SU-DHL-6 (cell line): Measurements from ENCODE around the gene SERPINA10.

Experiments
- H2AFZ ChIP-seq: fragments of 200-600 bp; sonication (generic); 2 replicates; pipeline ENCODE4 v1.6.1; 2014; ENCODE audit warnings: low read depth, mild to moderate bottlenecking, moderate library complexity, mixed read lengths, antibody characterized with exemption, low read length; ENCODE audit not compliant: severe bottlenecking
- H3F3A ChIP-seq: fragments of 200-600 bp; shearing (Covaris generic); 2 replicates; pipeline ENCODE4 v1.6.0; 2016; ENCODE audit warnings: antibody characterized with exemption, mild to moderate bottlenecking; ENCODE audit not compliant: insufficient read depth
- H3K27ac ChIP-seq: fragments of 200-600 bp; sonication (generic); 2 replicates; pipeline ENCODE4 v1.5.1; 2016; ENCODE audit warnings: low read depth, mild to moderate bottlenecking, low read length, moderate library complexity, mixed read lengths
- H3K27me3 ChIP-seq: fragments of 200-600 bp; sonication (generic), shearing (Covaris generic); 2 replicates; pipeline ENCODE4 v1.6.0; 2014; ENCODE audit warnings: mild to moderate bottlenecking, low read length
- H3K36me3 ChIP-seq: fragments of 200-600 bp; sonication (generic); 2 replicates; pipeline ENCODE4 v1.6.1; 2014; ENCODE audit warnings: mild to moderate bottlenecking, low read length, mixed read lengths
- H3K4me2 ChIP-seq: fragments of 300-600, 200-600 bp; shearing (Covaris generic), sonication (generic); 2 replicates; pipeline ENCODE4 v1.6.0; 2014; ENCODE audit warnings: low read length, low read depth, mild to moderate bottlenecking; ENCODE audit not compliant: poor library complexity, severe bottlenecking
- H3K4me3 ChIP-seq: fragments of 200-600 bp; sonication (generic); 2 replicates; pipeline ENCODE4 v1.5.1; 2014; ENCODE audit warnings: antibody characterized with exemption, low read length, mild to moderate bottlenecking, mixed read lengths; ENCODE audit not compliant: insufficient read depth, poor library complexity, severe bottlenecking
- H3K79me2 ChIP-seq: fragments of 200-600 bp; sonication (generic); 2 replicates; pipeline ENCODE4 v1.6.1; 2014; ENCODE audit warnings: mild to moderate bottlenecking, low read length, moderate library complexity; ENCODE audit not compliant: insufficient read depth
- H3K9ac ChIP-seq: fragments of 200-600 bp; sonication (generic); 2 replicates; pipeline ENCODE4 v1.7.0; 2014; ENCODE audit warnings: mild to moderate bottlenecking, low read length
- H3K9me2 ChIP-seq: fragments of 200-600 bp; sonication (generic); replicated peaks from 2 replicates; pipeline ENCODE4 v1.6.1; 2014; ENCODE audit warnings: low read length; ENCODE audit not compliant: insufficient read depth
- H3K9me3 ChIP-seq: fragments of 200-600 bp; sonication (generic); 2 replicates; pipeline ENCODE4 v1.6.1; 2014; ENCODE audit warnings: low read length, mixed read lengths; ENCODE audit not compliant: insufficient read depth
- H4K20me1 ChIP-seq: fragments of 200-600 bp; sonication (generic); 2 replicates; pipeline ENCODE4 v1.6.1; 2014; ENCODE audit warnings: low read depth, mild to moderate bottlenecking, antibody characterized with exemption, low read length, moderate library complexity, mixed read lengths
- EZH2phosphoT487 ChIP-seq: fragments of 200-600 bp; sonication (generic), shearing (Covaris generic); conservative IDR thresholded peaks from 2 replicates; pipeline ENCODE4 v1.6.1; 2018; ENCODE audit warnings: mild to moderate bottlenecking, antibody characterized with exemption, low read length, moderate library complexity, mixed read lengths
- TF ChIP-seq, protein P1 (sequence below): fragments of 200-600 bp; sonication (generic); IDR thresholded peaks from one replicate; pipeline ENCODE4 v1.5.1; 2017; ENCODE audit warnings: antibody characterized with exemption, mild to moderate bottlenecking, low read length, moderate library complexity; ENCODE audit not compliant: insufficient read depth, poor library complexity, severe bottlenecking

The SERPINA10 gene

DNA sequence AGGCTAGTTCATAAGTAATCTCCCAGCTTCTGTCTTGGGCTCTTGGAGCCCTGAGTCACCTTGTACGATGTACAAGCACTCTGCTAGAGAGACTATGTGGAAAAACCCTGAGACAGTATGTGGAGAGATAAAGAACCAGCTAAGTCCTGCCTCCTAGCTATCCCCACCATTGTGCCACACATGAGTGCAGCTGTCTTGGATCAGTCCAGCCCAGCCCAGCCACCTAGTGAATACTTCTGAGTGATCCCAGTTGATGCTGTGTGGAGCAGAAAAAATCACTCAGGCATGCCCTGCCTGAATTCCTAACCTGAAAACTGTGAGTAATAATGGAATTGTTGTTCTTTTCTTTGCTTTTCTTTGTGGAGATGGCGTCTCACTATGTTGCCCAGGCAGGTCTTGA lies 35.1 kb upstream of the SERPINA10 start:
- Histone ChIP-seq H3K27me3 (no peaks in the 10 kb centered on the region), H3K9ac (no peak overlapping the region), H3K4me2 (no peak overlapping the region), H4K20me1 (no peaks in the 10 kb centered on the region), H3K9me2 (no peaks in the 10 kb centered on the region), H3K27ac (no peak overlapping the region), H3K36me3 (no peaks in the 10 kb centered on the region), H3K4me3 (no peak overlapping the region), H3K9me3 (no peaks in the 10 kb centered on the region), H3F3A (no peaks in the 10 kb centered on the region), H2AFZ (no peak overlapping the region), H3K79me2 (no peaks in the 10 kb centered on the region)
- TF ChIP-seq, protein P1, sequence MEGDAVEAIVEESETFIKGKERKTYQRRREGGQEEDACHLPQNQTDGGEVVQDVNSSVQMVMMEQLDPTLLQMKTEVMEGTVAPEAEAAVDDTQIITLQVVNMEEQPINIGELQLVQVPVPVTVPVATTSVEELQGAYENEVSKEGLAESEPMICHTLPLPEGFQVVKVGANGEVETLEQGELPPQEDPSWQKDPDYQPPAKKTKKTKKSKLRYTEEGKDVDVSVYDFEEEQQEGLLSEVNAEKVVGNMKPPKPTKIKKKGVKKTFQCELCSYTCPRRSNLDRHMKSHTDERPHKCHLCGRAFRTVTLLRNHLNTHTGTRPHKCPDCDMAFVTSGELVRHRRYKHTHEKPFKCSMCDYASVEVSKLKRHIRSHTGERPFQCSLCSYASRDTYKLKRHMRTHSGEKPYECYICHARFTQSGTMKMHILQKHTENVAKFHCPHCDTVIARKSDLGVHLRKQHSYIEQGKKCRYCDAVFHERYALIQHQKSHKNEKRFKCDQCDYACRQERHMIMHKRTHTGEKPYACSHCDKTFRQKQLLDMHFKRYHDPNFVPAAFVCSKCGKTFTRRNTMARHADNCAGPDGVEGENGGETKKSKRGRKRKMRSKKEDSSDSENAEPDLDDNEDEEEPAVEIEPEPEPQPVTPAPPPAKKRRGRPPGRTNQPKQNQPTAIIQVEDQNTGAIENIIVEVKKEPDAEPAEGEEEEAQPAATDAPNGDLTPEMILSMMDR, result no peak

DNA sequence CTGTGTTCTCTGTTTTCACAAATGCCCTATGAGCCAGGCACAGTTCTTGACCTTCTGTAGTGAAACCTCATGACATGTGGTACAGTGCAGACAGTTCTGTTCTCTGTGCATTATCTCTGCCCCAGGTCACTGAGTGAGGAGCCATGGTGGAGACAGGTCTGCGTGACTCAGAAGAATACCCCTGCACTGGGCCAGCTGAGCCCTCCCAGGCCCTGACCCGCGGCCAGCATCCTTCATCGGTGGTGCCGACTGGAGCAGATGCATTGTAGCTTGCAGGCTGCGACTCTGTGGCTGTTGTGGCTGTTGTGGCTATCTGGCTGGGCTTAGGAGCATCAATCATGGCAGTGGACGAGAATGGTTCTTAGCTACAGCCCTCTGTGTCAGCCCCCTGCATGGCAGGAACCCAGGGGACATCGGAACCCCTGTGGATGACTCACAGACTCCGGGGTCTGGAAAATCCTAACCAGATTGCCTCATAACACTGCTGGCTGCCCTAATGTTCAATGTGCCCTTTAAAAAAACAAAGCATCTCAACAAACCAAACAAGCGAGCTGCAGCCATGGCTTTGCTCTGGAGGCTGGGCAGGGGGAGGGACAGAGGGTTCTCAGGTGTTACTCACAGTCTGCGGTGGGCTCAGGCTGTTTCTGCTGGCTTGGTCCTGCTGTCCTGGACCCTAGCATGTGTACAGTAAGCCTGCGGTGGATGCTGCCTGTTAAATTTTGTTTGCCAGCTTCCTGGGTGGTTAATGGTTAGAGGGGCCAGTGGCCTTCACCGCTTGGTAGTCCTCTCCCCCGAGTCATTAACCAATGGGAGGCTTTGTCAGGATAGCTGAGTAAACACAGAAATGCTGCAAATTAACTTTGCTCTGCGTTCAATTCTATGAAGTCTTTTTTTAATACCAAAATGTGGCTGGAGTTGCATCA lies 29.8 kb upstream of the SERPINA10 start, which contains the start of gene SERPINA6:
TSS of gene SERPINA6 (minus strand) at position 689 of the 923 bp plus-strand sequence. CDS start 8,688 bp downstream, outside the sequence.
- H3K4me3 ChIP-seq, result no peak within 1 kb of the TSS
- no peaks in the 10 kb centered on the region for H3K79me2 ChIP-seq
- H3K27me3 ChIP-seq, result no peaks in the 10 kb centered on the region
- no peaks in the 10 kb centered on the region for H3K36me3 ChIP-seq
- H3K27ac ChIP-seq, result no peak within 1 kb of the TSS
- H3K9ac ChIP-seq, result no peak within 1 kb of the TSS
- no peak for TF ChIP-seq EZH2phosphoT487
- TF ChIP-seq, protein P1, result no peak
- no peaks in the 10 kb centered on the region for H4K20me1 ChIP-seq
- H3K9me3 ChIP-seq, result no peaks in the 10 kb centered on the region
- no peak within 1 kb of the TSS for H2AFZ ChIP-seq
- H3F3A ChIP-seq, result no peaks in the 10 kb centered on the region
- H3K4me2 ChIP-seq, result no peak within 1 kb of the TSS
- H3K9me2 ChIP-seq, result no peaks in the 10 kb centered on the region

DNA sequence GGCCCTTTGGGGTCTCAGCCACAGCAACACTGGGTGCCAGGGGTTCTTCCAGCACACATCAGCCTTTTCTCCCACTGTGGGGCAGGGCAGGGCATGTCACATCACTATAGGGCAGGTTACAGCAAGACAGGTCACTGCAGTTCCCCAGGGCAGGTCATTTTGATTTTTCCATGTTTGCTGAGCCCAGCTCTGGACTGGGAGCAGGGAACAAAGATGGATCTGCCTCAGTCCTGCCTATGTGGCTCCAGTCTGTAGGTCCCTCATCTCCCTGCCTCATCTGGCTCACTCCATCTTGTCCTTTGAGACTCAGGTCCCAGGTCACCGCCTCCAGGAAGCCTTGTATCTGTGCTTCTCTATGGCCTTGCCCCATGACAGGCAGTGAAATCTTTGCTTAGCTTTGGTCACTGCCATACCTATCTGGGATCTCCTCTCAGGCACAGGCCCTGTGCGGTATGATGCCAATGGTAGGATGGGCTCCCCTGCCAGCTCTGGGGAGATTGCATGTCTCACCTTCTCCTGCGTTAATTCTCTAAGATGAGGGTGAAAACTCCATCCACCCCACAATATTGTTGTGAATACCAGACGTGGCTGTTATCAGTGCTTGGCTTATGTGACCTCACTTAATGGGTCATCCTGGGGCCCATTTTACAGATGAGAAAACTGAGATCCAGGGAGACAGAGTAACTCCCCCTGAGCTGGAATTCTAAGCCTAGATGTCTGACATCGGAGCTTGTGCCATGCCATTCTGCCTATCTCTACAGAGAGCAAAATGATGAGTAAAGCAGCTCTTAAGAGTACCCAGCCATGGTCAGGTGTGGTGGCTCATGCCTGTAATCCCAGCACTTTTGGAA lies 28.6 kb upstream of the SERPINA10 start:
- H3K9ac ChIP-seq, result no peak overlapping the region
- no peaks in the 10 kb centered on the region for H3K9me3 ChIP-seq
- TF ChIP-seq, protein P1, result no peak
- TF ChIP-seq EZH2phosphoT487, result no peak
- no peaks in the 10 kb centered on the region for H4K20me1 ChIP-seq
- H3K27ac ChIP-seq, result no peak overlapping the region
- H3K9me2 ChIP-seq, result no peaks in the 10 kb centered on the region
- no peak overlapping the region for H3K4me3 ChIP-seq
- H3K79me2 ChIP-seq, result no peaks in the 10 kb centered on the region
- H3K27me3 ChIP-seq, result no peaks in the 10 kb centered on the region
- H3F3A ChIP-seq, result no peaks in the 10 kb centered on the region
- H3K36me3 ChIP-seq, result no peaks in the 10 kb centered on the region
- H2AFZ ChIP-seq, result no peak overlapping the region
- no peak overlapping the region for H3K4me2 ChIP-seq
